ENCODE measurements around the gene TRAPPC14. TPM values are rescaled to one million over a fixed set of nuclear protein-coding genes. Genes with fewer than 3 reads are reported as not detected.

TRAPPC14 gene
- total RNA-seq, 1 donor from 2014 or later, result 4.3 TPM

GRCh38 chr7:100157334-100158228 lies 942 bp downstream of the TRAPPC14 start:
- no peaks in the 10 kb centered on the region for H3K79me2 ChIP-seq (ENCODE audit: low read depth)
- H3K4me1 Mint-ChIP-seq, result peaks cover 18% of the 10 kb centered on the region
- peak overlapping the region; percentile 71 for H3K9ac ChIP-seq
- H3K27ac ChIP-seq, result no peak overlapping the region
- H3K4me3 ChIP-seq, result peak overlapping the region; percentile 96
- H3K4me3 Mint-ChIP-seq, result peak overlapping the region; percentile 84
- H3K27ac Mint-ChIP-seq, result peak overlapping the region; percentile 33
- peaks cover 4% of the 10 kb centered on the region for H3K36me3 Mint-ChIP-seq
- no peaks in the 10 kb centered on the region for H3K4me1 ChIP-seq
- peaks cover 36% of the 10 kb centered on the region for H3F3A ChIP-seq (ENCODE audit: low read depth)
- DNase-seq (ENCODE audit: low spot score), result peak; percentile 36
- H3K4me2 ChIP-seq, result peak overlapping the region; percentile 96
- peaks cover 32% of the 10 kb centered on the region for H4K20me1 ChIP-seq (ENCODE audit: low read depth)
- no peaks in the 10 kb centered on the region for H3K9me3 Mint-ChIP-seq
- H3K27me3 Mint-ChIP-seq (ENCODE audit: insufficient read depth, low read depth), result peaks cover 11% of the 10 kb centered on the region
- no peaks in the 10 kb centered on the region for H3K9me3 ChIP-seq (ENCODE audit: low read depth)
- no peak overlapping the region for H2AFZ ChIP-seq (replicated peaks)
- TF ChIP-seq EZH2 (IDR thresholded peaks at IDR 0.05), result no peak
- TF ChIP-seq CTCF (IDR thresholded peaks at IDR 0.05), result no peak
- no peak for TF ChIP-seq EZH2phosphoT487 (IDR thresholded peaks at IDR 0.05)
- no peaks in the 10 kb centered on the region for H3K36me3 ChIP-seq
- H3K27me3 ChIP-seq, result no peaks in the 10 kb centered on the region

GRCh38 chr7:100157069-100157333 lies 1.5 kb downstream of the TRAPPC14 start:
- no peak overlapping the region for H3K4me2 ChIP-seq
- peaks cover 39% of the 10 kb centered on the region for H3F3A ChIP-seq (ENCODE audit: low read depth)
- TF ChIP-seq CTCF (IDR thresholded peaks at IDR 0.05), result no peak
- no peak for TF ChIP-seq EZH2 (IDR thresholded peaks at IDR 0.05)
- TF ChIP-seq EZH2phosphoT487 (IDR thresholded peaks at IDR 0.05), result no peak
- no peaks in the 10 kb centered on the region for H3K36me3 ChIP-seq
- H3K79me2 ChIP-seq (ENCODE audit: low read depth), result peaks cover 2% of the 10 kb centered on the region
- no peaks in the 10 kb centered on the region for H3K9me3 ChIP-seq (ENCODE audit: low read depth)
- no peak overlapping the region for H3K9ac ChIP-seq
- Mint-ChIP-seq H3K9me3 (no peaks in the 10 kb centered on the region), H3K27me3 (ENCODE audit: insufficient read depth, low read depth) (peaks cover 11% of the 10 kb centered on the region), H3K4me1 (peaks cover 17% of the 10 kb centered on the region), H3K4me3 (peak overlapping the region; percentile 84), H3K36me3 (peaks cover 6% of the 10 kb centered on the region), H3K27ac (no peak overlapping the region)
- H3K27me3 ChIP-seq, result no peaks in the 10 kb centered on the region
- H2AFZ ChIP-seq (replicated peaks), result no peak overlapping the region
- H3K4me3 ChIP-seq, result no peak overlapping the region
- H3K27ac ChIP-seq, result no peak overlapping the region
- H4K20me1 ChIP-seq (ENCODE audit: low read depth), result peaks cover 32% of the 10 kb centered on the region
- no peaks in the 10 kb centered on the region for H3K4me1 ChIP-seq
- no peak for DNase-seq (ENCODE audit: low spot score)

GRCh38 chr7:100156331-100157068 lies 2.0 kb downstream of the TRAPPC14 start:
- H2AFZ ChIP-seq (replicated peaks), result no peak overlapping the region
- Mint-ChIP-seq H3K4me3 (peak overlapping the region; percentile 84), H3K27ac (no peak overlapping the region), H3K4me1 (peaks cover 17% of the 10 kb centered on the region), H3K27me3 (ENCODE audit: insufficient read depth, low read depth) (peaks cover 11% of the 10 kb centered on the region), H3K36me3 (peaks cover 7% of the 10 kb centered on the region), H3K9me3 (no peaks in the 10 kb centered on the region)
- H3K27ac ChIP-seq, result no peak overlapping the region
- DNase-seq (ENCODE audit: low spot score), result no peak
- no peaks in the 10 kb centered on the region for H3K9me3 ChIP-seq (ENCODE audit: low read depth)
- no peaks in the 10 kb centered on the region for H3K4me1 ChIP-seq
- no peak overlapping the region for H3K9ac ChIP-seq
- H3K27me3 ChIP-seq, result no peaks in the 10 kb centered on the region
- H3K79me2 ChIP-seq (ENCODE audit: low read depth), result peaks cover 7% of the 10 kb centered on the region
- no peak overlapping the region for H3K4me3 ChIP-seq
- H3K4me2 ChIP-seq, result no peak overlapping the region
- TF ChIP-seq EZH2phosphoT487 (IDR thresholded peaks at IDR 0.05) (no peak), EZH2 (IDR thresholded peaks at IDR 0.05) (no peak), CTCF (IDR thresholded peaks at IDR 0.05) (no peak)
- H4K20me1 ChIP-seq (ENCODE audit: low read depth), result peaks cover 32% of the 10 kb centered on the region
- peaks cover 40% of the 10 kb centered on the region for H3F3A ChIP-seq (ENCODE audit: low read depth)
- H3K36me3 ChIP-seq, result no peaks in the 10 kb centered on the region

Data from neural progenitor cell (in vitro differentiated cells).